HG02642 (cell line): ENCODE measurements around the gene DAPK1.
"Not testable (repeated sequence)": the region's sequence is repeated elsewhere in the genome, so short reads cannot be mapped to it uniquely, and the experiment has no call there.

Experiments
- ATAC-seq: cut with Tn5 transposase; IDR thresholded peaks from one replicate; pipeline ENCODE4 v1.9.1; 2021; ENCODE audit warnings: mild to moderate bottlenecking; ENCODE audit not compliant: unreplicated experiment, poor library complexity

Gene DAPK1

DNA sequence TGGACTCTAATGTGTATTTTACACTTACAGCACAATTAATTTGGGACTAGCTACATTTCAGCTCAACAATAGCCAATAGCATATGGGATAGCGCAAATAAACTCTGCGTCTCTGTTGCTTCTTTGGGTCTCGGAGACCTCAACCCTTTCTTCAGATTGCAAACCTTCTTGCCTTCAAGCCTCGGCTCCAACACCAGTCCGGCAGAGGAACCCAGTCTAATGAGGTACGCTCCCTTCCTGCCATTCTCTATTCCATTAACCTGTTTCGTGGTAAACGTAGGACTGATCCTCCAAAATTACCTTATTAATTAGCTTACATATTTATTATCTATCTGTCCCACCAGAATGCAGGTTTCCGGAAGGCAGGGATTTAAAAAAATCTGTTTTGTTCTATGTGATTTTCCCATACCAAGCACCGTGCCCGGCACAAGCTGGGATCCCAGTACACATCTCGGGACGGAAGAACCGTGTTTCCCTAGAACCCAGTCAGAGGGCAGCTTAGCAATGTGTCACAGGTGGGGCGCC is 525 bp upstream of the DAPK1 start:
- ATAC-seq: no peak

DNA sequence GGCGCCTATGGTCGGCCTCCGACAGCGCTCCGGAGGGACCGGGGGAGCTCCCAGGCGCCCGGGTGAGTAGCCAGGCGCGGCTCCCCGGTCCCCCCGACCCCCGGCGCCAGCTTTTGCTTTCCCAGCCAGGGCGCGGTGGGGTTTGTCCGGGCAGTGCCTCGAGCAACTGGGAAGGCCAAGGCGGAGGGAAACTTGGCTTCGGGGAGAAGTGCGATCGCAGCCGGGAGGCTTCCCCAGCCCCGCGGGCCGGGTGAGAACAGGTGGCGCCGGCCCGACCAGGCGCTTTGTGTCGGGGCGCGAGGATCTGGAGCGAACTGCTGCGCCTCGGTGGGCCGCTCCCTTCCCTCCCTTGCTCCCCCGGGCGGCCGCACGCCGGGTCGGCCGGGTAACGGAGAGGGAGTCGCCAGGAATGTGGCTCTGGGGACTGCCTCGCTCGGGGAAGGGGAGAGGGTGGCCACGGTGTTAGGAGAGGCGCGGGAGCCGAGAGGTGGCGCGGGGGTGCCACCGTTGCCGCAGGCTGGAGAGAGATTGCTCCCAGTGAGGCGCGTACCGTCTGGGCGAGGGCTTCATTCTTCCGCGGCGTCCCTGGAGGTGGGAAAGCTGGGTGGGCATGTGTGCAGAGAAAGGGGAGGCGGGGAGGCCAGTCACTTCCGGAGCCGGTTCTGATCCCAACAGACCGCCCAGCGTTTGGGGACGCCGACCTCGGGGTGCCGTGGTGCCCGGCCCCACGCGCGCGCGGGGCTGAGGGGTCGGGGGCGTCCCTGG is 561 bp downstream of the DAPK1 start:
- ATAC-seq: peak; percentile 35

DNA sequence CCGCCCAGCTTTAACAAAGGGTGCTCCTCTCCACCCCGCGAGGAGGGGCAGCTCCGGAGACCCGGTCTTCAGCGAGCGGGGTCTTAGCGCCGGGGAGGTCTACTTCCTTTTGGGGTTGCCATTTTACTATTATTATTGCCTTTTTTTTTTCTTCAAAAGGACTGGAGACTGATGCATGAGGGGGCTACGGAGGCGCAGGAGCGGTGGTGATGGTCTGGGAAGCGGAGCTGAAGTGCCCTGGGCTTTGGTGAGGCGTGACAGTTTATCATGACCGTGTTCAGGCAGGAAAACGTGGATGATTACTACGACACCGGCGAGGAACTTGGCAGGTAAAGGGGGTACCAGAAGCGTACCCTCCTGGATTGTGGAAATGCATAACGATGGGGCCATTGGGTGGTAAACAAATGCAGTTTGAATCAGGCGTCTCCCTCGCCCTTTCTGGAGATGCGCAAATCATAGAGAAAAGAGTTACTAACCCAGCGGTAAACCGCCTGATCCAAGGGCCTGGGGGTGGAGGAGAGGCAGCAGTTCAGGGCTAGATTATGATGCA is 1.2 kb downstream of the DAPK1 start:
- ATAC-seq: no peak

DNA sequence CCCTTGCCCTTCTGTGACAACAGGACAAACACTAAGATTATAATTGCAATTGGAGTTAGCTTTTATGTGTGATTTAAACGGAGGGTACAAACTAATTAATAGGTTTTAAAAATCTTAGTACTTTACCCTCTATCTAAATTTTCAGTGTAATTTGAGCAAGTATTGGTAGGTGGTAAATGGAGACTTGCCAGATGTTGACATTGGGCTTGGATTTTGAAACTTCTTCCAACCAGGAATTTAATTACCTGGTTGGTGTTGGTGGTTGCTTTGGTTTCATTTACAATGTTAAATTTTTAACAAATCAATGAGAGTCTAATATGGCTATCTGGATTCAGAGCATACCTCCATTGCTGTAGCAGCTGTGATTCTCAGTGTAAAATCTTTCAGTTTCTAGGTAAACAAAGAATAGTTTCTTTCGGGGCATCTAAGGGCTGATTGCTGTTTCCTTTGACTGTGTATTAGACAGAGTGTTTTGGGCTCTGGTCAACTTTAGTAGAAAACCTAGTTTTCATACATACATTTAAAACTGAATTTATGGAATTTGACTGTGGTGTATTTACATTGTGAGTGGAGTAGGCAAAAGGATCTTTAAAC is 1.9 kb downstream of the DAPK1 start:
- peak; percentile 39 for ATAC-seq

DNA sequence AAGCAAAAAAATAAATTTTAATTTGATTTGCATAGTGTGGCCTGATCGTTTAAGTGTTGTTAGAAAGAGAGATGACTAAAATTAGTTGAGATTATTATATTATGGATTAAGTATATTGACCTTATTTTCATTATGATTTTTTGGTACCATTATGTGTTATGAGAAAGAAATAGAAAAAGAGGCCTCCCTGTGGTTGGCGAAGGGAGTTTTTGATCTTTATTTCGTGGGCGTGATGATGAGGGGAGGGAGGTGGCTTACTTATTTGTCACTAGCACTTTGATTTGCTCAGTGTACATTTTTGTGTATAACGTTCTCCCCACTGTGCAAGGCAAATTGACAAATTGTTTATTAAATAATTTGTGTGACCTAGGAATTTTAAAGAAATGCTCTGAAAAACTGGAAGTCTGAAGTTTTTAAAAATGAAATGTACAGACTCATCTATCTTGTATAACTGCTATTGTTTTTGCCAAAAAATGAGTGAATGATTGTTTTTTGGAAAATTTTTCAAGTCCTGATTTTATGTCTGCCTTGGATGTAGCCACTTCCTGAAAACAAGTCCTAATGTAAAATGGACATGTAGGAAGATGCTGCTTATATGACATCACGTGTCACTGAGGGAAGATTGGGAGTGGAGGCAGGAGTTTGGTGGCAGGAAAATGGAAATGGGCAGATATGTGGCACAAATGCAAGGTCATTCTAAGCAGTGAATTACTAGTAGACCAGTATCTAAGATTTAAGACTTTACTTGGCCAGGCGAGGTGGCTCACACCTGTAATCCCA is 3.0 kb downstream of the DAPK1 start:
- no peak for ATAC-seq

DNA sequence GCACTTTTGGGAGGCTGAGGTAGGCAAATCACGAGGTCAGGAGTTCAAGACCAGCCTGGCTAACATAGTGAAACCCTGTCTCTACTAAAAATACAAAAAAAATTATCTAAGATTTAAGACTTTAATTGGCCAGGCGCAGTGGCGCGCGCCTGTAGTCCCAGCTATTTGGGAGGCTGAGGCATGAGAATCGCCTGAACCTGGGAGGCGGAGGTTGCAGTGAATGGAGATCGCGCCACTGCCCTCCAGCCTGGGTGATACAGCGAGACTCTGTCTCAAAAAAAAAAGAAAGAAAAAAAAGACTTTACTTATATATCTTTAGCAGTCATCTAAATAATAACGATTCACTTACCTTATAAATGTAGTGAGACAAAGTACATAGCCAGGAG is 3.6 kb downstream of the DAPK1 start:
- not testable (repeated sequence) for ATAC-seq

DNA sequence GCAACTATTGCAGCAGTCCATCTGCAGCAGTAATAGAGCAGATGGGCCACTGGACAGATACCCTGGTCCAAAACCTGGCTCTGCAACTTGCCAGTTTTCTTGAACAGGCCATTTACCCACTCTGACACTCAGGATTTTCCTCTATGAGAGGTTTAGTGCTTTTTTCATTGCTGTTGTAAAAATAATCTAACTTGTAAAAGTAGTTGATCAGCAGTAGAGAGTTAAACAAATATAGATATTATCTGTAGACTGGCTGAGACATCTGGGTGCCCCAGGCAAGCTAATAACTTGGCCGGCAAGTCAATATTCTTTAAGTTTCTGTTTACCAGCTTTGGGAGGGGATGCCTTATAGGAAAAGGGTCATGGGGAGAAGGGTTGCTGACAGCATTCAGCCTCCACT is 4.1 kb downstream of the DAPK1 start:
- ATAC-seq: no peak

DNA sequence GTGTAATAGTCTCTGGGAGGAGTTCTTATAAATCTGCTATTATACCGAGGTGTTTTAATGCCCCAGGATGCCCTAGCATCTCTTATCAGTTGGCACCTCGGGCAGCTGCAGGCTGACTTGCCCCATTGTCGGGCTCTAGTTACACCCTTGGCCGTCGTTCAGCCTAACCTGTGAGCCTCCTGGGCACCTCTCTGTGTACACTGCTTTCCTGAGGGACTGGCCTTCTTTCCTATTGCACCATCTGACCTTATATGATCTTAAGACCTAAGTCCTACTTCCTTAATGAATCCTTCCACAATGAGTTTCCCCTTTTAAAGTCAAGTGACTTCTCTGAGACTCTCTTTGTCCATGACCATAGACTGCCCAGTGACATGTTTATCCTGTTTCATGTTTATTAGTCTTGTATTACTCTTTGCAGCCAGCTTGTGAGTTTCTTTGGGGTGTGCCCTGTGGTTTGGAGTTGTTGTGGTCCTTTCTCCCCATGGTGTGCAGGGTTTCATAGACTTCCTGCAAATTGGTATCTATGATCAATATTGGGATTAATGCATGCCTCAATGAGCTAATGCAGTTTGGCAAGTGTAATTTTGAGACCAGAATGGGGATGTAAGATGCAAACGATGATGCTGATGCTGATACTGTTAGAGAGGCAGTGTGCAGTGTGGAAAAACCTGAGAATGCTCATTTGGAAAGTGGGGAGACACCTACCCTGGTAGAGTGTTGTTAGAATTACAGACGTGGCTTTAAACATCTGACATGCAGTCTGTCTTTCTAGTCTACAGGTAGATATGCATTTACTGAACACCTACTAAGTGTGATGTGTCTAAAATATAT is 4.9 kb downstream of the DAPK1 start:
- ATAC-seq: no peak

DNA sequence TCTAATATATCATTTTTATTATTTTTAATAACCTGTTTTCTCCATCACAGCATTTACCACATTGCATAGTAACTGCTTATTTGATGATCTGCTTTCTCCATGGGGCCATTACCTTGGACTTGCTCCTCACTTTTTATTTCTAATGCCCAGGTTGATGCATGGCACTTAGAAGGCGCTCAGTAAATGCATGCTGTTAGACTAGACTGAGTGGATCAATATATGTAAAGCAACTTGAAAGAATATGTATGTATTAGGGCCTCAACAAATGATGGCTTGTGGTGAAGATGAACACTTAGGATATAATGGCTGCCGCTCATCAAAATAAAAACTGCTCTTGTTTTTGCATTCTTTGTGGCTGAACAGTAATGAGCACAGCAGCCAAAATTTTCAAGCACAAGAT is 5.8 kb downstream of the DAPK1 start:
- ATAC-seq: no peak

DNA sequence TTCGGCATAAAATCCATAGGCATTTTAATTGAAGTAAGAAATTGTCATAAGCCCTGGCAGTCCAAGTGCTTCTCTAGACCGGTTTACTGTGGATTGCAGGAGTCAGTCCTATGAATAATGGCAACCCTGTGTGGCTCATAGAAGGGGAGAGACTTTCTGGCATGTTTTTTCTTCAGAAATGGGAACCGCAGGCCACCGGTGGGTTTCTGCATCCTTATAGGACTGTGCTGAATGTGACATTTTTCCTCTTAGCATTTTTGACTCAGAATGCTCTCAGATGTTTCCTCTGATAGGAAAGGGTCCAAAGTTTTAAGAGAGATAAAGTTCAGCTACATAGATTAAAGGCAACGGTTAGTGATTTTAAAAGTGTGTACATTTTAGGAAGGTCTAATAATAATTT is 6.3 kb downstream of the DAPK1 start:
- ATAC-seq: no peak

DNA sequence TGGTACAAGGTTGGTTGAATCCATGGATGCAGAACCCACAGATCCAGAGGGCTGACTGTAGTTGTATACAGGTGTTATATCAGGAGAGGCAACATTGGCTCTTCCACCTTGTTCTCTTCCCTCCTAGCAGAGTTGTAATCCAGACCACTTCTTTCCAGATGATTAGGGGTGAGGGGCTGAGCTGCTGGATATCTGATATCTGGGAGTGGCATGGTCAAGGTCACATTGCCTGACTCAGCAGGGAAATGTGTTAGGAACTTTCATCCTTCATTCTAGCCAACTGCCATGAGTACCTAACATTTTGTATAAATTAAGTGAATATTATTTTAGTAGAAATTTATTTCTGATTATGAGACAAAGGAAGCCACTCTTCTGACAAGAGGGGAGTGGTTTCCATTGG is 7.3 kb downstream of the DAPK1 start:
- no peak for ATAC-seq

DNA sequence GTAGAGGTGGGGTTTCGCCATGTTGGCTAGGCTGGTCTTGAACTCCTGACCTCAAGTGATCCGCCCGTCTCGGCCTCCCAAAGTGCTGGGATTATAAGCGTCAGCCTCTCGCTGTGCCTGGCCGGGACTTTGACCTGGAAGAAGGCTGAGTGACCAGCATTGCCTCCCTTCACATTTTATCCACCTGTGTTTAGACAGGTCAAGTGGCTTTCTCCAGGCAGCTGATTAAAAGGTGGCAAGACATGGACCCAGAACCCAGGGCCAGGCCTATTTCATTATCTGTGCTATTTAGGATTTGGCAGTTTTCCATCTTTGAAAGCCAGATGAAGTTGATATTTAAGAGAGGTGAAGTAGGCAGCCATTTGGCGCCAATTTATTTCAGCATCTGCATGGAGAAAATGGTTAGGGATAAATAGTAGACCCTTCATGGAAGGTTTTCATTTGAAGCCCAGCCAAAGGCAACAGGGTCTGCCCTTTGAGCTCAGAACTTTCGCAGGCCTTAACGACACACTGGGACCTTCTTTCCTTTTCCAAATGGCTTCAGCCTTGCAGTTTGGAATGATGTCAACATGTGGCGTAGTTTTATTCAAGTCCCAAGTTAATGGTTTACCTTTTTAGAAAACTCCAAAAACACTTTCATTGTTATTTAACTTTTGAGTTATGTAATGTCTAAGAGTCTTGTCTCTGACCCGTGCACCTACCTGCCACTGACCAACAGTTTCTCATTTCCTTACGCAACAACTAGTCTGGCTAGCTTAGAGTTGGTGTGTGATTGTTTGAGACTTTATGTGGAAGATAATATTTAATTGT is 8.4 kb downstream of the DAPK1 start:
- ATAC-seq: no peak

DNA sequence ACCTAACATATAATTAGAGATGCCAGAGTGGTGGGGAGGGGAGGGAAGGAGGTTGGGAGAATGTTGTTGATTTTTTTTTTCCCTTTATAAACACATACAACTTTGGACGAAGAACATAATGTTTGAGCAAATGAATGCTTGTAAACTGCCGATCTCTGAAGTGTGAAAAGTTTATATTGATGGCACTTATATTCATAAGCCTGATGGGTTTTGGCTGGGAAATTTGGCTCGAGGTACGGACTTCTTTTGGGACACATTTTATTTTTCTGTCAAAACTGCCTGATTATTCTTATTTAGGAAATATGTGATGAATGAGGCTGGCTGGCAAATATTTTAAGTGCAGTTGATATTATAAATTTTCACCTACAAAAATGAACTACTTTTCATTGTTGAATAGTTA is 9.9 kb downstream of the DAPK1 start:
- no peak for ATAC-seq

DNA sequence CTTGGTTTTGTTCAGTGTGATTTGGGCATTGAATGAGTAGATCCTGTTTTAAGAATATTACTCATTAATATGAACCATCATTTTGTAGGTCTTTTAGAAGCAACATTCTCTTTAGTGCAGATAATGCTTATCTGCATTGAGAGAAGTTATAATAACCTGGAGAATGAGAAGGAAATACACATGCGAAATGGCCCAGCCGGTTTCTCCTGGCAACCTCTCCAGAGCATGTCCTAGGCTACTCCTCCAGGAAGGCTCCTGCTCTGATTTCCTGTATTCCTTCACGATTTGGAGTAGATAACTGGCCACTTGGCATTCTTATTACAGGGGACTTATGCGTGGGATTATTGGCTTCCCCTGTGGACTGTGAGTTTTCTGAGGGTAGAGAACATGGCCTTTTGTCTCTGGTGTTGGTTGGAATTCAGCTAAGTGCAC is 12.6 kb downstream of the DAPK1 start:
- no peak for ATAC-seq

DNA sequence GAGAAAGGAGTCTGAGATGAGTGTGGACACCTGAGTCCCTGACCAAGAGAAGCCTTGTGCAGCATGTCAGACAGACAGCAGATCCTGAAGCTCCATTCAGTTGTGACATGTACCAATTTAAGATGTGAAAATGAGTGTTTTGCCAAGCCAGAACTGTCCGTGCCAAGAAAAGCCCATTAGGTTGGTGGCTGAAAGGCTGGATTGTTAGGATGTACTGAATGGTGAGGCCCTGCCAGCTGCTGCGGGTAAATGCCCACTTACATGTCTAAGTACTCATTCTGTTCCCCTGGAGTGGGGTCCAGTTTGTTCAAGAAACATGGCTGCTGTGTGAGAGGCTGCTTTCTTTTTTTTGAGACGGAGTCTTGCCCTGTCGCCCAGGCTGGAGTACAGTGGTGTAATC is 14.6 kb downstream of the DAPK1 start:
- no peak for ATAC-seq

DNA sequence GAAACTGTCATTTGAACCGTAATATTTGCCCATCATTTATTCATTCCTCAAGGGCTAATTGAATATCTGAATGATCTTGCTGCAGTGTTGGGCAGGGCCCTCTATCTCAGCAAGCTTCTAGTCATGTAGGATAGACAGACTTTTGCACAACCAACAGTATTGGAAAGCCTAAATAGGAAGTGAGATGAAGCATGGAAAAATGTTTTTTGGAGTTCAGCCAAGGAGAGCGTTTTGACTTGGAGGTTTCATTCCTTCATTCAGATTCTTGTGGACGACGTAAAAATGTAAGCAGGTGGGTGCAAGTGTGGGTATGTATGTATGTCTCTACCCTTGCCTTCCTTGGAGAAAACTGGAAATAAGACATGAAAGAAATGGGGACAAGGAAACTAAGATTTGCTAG is 15.5 kb downstream of the DAPK1 start:
- no peak for ATAC-seq

DNA sequence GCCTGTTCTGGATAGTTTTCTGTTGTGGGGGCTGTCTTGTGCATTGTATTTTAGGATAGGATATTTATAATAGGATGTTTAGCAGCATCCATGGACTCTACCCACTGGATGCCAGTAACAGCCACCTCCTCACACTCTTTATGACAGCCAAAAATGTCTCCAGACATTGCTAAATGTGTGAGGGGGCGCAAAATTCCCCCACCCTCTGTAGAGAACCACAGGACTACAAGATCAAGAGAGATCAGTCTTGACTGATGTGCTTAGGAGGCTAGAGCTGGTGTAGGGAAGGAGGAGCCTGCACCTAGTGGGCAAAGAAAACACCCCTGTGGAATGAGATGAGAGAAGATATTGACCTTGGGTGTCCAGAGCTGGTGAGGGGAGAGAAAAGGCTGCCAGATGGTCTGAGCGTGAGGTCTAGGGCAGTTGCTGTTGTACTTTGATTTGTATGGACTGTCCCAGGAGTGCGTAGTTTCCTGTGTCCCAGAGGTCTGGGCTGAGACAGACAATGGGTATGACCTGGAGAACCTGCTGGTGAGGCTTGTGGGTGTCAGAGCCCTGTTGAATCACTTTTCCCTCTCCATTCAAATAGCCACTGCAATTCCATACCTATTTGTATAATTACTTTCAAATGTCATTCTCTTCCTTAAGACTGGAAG is 16.3 kb downstream of the DAPK1 start:
- ATAC-seq: no peak

DNA sequence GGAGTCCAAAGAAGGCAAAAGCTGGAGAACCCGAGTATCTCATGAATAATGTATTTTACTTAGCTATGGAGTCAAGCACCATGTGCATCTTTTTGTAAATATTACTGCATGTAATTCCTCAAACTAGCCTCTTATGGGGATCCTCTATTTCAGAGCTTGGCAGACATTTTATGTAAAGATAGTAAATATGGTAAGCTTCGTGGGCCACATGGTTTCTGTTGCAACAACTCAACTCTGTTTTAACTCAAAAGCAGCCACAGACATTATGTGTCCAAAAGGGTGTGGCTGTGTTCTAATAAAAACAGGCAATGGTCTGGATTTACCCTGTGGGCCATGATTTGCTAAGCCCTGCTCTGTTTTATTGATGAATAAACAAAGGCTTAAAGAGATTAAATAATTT is 17.3 kb downstream of the DAPK1 start:
- no peak for ATAC-seq
